ENCODE results near the gene GALNT18.

GALNT18 gene

DNA sequence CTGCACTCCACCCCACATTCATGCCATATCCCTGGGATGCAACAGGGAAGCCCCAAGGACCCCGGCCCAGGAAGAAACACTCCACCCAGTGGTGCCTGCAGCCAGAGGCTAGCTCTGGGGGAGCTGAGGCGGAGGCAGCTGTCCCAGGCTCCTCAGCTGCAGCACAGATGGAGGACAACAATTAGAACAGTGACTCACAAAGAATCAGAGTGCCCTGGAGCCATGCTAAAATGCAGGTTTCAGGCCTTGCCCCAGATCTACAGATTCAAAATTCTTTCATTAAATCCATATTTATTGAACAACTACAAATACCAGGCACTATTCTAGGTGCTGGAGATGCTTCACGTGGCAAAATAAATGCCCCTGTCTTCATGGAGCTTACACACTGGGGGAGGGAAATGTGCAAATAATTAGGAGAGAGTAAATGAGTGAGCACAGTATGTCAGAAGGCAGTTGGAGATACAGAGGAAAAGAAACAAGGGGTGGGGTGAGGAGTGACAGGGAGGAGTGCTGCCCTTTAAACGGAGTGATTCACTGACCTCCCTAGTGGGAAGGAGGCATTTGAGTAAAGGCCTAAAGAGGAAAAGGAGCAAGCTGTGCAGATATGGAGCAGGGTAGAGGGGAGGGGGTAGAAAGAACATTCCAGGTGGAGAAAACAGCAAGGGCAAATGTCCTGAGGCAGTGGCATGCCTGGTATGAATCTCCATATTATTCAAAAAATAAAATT, 195.4 kb downstream of the GALNT18 start:
- DNase-seq = no peak

DNA sequence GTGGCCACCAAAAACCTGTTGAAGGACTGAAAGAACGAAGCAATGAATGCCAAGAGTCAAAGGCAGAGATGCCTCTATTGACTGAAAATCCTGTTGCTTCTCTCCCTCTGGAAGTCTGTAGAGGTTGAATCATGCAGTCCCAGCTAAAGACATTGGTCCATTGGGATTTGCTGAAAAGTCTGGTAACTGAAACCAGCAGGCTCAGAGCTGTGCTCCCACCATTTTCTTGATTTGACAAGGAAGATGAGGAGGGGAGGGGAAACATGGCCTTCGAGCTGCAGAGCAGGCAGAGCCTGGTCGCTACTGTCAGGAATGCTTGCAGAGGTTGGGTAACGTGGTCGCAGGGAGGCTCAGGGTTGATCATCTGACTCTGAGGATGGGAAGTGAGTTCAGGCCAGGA, 196.0 kb downstream of the GALNT18 start:
- no peak for DNase-seq

DNA sequence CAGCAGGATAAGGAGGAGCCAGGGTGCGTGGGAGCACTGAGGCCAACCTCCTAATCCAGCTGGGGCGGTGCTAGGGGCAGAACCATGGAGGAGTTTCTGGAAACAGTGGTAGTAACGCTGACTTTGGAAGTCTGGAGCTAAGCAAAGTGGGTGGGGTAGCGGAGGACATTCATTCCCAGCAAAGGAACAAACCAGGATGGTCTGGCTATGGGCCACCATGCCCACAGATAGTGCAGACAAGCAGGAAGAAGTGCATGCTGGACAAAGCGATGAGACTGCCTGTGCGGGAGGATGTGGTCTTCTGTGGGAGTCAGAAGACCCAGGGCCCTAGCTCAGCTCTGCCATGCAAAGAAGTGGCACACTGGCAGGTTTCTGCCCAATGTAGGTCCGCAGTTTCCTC, 197.1 kb downstream of the GALNT18 start:
- DNase-seq = no peak

DNA sequence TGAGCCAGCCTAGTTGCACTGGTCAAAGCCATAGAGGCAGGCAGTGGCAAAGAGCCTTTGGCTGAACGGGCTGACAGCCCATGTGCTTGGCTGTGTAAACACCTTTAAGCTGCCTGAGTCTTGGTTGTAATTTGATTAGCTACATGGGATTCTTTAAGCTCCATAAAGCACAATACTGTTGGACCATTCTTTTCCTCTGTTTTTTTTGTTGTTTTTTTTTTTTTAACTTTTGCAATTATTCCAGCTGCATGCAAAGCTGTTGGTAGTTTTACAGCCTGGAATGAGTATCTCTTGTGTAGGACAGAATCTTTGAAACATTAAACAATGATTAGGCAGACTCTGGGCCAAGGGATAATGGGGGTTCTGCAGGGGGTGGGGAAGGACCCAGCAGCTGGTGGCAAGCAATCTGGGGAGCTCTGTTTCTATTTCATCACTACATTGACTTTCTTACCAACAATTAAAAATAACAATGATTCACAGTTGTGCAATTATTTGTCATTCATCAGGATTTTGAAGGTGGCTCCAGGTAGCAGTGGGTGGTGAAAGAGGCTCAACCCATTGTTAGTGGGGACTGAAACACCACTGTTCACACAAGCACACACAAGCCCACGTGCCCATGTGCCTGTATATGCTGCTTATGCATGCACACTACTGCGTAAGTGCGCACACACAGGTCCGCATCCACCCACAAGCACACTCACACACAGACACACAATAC, 199.2 kb downstream of the GALNT18 start:
- DNase-seq = no peak

DNA sequence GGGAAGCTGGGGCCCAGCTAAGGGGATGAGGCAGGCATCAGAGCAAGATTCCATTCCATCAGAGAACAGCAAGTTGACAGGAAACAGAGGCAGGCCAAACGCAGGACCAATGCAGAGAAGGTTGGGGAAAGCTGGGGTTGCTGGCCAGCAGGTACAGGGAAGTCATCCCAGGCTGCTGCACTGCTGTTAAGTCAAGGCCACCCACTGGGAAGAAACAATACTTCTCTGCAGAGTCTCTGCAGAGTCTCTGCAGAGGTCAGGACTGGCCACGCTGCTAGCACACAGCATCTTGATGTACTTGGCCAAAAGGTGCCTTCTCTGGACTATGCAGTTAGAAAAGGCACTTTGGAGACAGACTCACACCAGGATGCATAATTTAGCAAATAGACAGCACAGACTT, 200.3 kb downstream of the GALNT18 start:
- DNase-seq = no peak

DNA sequence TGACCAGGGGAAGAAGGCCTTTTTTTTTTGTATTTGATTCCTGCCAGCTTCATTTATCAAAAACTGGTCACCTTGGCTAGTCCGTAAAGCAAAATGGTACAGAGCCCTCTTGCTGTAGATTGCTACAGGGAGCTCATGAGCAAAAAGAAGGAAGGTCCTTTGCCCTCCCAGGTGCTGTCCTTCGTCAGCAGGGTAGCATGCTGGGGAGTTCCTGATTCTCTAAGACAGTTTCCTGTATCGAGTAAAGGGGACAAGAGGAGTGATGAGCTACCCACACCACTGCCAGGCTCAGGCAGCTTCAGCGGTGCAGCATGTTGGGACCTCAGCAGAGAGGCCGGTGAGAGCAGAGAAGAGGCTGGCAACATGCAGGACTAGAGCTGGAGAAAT, 200.9 kb downstream of the GALNT18 start:
- DNase-seq = no peak

DNA sequence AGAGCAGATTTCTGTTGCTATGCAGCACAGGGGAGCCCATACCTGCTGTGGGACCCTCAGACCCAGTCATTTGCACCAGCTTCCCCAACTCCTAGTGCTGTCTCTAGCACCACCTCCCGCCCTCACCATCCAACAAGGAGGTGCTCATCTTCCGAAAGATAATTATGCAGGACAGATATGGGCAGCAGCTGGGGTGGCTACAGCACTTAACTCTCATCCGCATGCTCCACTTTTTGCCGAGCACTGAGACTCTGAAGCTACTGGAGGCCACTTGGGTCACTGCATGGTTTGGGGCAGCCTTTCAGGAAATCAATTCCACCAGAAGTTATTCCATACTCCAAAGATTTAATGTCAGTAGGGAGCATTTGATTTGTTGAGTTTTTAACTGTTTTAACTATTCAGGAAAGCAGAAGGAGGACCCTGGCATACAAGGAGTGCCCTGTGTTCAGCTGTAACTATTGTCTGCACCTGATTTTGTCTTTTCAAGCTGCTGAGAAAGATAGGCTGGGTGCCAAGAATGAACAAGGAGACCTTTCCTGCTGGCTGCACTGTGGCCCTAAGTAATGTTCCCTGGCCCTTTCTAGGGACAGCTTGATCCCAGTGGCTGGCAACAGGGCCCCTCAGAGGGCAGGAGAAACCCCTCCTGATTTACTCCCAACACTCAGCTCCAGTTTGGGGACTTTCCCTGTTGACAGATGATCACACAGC, 201.5 kb downstream of the GALNT18 start:
- DNase-seq = no peak

DNA sequence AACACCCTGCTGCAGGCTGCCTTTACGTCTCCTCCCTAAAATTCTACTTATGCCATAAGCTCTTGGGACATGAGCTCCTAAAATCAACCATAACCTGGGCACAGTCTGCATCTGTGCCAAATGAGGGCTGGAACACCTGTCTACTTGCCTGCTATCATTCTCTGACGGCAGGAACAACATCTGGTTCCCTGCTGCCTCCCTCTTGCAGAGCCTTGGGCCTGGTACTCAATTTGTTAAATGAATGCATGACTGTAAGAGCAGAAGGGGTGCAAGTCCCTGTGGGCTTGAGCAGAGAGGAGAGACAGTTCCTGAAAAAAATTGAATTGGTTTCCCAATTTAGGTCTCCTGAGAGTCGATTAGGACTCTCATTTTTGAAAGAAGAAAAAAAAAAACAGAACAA, 202.1 kb downstream of the GALNT18 start:
- no peak for DNase-seq

DNA sequence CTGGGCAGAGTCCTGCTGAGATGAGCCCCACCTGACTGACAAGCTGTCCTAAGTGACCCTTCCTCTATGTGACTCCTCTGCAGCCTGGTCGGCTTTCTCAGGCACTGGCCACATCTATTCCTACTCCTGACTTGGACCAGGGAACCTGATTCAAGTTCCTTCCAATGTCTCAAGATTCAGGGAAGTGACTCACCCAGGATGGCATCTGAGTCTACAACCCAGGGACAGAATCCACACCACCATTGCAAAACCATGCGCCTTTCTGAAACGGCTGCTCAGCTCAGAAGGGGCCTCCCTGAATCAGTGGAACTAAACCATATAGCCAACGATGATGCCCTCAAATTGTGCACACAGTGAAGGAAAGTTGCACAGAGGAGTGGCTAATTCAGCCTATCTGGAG, 204.9 kb downstream of the GALNT18 start:
- no peak for DNase-seq

DNA sequence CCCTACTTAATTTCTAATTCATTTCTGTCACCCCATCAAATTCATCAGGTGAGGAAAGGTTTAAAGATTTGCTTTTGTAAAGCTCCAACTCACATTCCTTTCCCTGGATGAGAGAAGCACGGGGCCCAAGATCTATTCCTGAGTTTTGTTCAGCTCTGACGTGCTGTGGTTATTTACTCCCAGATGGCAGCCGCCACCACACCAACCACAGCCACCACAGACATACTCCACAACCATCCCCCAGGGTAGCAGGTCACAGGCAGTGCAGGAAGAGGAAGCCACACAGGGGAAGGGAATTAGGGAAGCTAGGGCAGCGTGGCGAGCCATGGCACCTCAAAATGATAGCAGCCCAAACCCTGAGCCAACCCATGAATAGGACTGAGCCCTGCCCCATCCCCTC, 205.3 kb downstream of the GALNT18 start:
- no peak for DNase-seq

DNA sequence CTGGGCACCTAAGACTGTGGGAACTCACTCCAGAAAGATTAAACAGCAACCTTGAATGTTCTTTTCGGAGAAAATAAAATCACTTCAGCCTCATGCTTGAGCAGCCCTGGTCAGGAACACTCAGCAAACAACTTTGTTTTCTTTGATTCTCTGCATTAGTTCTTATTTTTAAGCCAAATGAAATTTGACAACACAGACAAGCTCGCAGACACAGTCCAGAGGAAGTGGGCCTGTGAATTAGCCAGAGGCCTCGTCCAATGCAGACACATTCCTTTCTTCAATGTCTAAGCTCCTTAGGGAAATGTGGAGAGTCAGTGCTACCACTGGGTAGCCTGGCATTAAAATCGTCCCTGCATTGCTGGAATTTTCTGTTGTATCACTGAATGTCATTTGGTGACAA, 205.9 kb downstream of the GALNT18 start:
- DNase-seq = no peak

DNA sequence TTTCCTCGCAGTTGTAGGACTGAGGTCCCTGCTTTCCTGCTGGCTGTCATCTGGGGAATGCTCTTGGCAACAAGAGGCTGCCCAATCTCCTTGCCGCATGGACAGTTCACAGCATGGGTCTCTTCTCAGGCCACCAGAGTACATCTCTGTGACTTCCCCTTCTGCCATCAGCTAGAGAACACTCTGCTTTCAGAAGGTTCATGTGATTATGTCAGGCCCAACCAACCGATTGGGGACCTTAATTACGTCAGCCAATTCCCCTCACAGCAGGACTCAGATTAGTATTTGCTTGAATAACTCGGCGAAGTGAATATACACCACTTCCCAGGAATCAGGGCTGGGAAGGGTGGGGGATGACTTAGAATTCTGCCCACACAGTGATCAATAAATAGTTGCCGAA, 206.8 kb downstream of the GALNT18 start:
- DNase-seq = no peak

DNA sequence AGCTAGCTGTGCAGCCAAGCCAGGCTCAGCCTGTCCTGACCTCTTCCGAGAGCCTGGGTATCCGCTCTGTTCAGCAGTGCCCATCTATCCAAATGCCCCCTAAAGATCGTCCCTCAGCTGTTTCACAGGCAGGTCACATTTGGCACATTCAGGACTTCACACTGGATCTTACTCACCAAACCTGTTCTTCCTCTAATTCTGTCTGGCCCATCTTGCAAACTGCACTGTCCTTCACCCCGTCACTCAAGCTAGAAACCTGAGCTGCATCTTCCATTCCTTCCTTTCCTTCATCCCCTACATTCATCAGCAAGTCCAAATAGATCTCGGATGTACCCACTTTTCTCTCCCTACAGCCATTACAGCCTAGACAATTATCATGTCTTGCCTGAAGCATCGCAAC, 208.0 kb downstream of the GALNT18 start:
- no peak for DNase-seq

DNA sequence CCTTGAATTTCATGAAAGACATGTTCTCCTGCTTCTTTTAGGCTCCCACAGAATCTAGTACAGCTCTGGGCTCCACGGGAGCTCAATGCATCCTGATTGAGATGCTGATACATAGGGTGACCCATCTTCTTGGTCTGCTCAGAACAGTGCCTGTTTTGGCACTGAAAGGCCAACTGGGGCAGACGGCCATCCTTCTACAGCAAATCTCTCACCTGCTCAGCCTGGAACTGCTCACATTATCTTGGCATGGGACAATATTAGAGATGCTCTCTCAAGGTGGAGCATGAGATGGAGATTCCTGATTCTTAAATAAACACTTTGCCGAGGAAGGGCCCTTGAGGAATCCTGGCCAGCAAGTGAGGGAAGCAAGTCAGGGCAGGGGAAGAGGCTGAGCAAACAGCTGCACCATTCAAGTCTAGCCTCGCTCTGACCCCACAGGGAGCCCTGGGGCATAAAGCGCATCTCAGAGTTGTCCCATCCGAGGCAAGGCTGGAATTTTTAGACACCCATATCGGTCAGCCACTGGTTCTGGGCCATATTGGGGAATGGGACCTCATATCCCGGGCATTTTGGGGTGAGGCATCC, 210.3 kb downstream of the GALNT18 start:
- no peak for DNase-seq

DNA sequence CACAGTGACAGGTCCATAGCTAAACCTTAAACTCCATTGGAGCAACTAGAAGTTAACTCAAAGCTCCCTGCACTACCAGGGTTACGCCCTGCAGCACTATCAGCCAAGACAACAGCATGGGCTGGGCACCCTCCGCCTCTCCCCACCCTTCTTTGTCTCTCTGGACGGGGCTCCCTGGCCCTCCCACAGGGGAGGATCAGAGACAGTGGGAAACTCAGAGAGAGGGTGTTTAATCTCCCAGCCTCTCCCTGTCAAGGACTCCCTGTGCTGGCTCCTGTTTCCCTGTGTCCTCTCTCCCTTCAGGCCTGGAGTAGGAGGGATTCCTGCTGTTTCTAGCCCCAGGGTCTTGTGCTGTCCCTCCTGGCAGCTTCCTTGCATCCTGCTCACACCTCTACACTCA, 211.9 kb downstream of the GALNT18 start:
- DNase-seq = no peak

DNA sequence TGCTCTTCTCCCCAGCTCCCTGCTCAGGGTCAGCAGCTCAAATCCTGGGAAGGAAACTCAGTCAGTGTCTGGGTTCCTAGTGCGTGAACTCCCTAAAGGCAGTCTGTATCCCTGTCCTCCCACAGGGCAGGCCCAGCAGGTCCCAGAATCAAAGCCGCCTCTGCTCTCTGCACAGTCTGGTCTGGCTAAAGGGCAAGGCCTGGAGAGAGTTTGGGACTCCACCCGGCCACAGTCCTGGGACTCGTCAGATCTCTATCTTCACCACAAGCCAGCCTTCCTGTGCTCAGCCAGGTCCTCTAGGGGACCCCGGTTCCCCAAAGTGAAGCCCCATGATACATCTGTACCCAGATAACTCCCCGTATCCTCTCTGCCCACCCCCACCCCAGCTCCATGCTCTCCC, 212.6 kb downstream of the GALNT18 start:
- no peak for DNase-seq

DNA sequence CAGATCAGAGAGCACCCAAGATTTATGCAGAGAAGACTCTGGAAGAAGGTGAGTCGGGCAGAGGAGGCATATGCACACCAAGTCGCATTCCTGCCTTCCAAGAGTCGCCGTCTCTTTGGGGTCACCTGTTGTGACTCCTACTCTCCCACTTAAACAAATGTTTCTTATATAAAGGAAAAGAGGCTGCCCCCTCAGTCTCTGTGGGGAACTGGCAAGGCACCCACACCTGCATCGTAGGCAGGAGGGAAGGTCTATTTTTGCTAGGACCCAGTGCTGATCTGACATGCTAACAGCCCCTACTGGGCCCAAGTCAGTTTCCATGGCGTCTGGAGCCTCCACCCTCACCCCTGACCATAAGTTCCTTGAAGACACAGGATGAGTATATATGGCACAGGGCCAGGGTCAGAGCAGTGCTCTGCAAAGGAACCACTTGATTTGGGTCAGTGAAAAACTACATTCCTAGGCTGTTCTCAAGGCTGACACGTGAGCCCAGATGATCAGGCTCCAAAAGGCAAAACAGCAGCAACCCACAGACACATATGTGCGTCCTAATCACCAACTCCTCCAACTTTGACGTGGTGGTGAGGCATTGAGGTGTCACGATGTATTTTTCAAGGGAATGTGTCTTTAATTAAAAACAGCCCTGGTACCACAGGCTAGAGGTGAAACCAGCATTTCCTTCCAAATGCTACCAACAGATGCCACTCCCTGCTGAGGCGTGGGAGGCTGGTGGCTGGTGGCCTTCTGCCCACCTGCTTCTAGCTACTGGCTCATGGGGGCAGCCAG, 213.2 kb downstream of the GALNT18 start:
- DNase-seq = no peak

DNA sequence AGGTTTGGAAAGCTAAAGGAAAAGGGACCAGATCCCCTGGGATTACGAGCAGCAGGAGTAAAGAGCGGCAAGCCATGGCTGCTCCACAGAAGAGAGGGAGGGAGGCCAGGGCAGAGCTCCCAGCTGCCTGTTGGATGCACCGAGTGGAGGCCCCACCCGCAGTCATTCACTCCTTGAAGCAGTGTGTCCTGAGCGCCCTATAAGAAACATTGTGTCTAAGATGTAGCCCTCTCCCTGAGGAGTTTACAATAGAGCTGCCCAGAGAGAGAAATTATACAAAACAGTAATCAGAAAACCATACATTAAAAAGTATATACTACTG, 214.1 kb downstream of the GALNT18 start:
- no peak for DNase-seq

DNA sequence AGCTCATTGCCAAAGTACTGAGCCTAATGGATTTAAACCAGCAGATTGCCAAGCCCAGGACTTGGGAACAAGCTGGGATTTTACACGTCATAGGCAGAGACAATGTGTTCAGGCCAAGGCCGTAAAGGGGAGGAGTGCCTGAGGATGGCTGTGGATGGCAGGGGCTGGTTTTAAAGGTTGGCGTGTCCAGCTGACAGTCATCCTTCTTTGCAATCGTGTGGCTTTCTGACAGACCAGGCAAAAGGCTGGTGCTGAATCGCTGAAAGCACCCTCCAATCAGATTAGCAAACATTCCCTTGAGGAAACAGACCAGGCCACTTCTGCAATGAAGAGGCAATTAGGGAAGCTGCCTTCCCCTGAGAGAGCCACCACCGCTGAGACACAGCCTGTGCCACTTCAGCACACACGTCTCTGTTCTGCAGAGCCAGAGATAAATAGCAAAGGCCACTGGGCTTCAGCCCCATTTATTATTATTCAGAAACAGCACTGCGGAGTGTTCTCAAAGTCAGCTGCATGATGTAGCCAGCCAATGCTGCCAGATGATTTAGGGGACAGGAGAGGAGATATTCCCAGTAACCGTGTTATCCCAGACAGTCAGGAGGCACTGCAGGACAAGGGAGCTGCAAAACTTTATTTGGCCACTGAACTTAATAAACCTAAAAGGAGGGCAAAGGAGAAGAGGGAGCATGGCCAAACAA, 214.6 kb downstream of the GALNT18 start:
- no peak for DNase-seq

DNA sequence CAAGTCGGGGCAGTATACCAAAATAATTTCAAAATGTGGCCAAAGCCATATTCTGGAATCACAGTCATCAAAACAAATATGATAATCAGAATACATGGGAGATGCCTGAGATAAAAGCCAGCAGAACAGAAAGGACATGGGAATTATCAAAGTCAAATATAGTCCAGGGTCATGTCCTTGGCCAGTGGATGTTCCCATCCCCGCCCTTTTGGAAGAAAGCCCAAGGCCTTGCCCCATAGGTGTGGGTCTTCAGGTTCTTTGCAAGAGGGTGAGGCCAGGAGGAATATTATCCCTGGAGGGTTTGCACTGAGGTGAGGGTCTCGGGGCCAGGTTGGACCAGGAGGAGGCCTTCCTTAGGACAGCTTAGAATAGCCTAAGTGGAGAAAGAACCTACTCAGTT, 215.2 kb downstream of the GALNT18 start:
- DNase-seq = no peak

DNA sequence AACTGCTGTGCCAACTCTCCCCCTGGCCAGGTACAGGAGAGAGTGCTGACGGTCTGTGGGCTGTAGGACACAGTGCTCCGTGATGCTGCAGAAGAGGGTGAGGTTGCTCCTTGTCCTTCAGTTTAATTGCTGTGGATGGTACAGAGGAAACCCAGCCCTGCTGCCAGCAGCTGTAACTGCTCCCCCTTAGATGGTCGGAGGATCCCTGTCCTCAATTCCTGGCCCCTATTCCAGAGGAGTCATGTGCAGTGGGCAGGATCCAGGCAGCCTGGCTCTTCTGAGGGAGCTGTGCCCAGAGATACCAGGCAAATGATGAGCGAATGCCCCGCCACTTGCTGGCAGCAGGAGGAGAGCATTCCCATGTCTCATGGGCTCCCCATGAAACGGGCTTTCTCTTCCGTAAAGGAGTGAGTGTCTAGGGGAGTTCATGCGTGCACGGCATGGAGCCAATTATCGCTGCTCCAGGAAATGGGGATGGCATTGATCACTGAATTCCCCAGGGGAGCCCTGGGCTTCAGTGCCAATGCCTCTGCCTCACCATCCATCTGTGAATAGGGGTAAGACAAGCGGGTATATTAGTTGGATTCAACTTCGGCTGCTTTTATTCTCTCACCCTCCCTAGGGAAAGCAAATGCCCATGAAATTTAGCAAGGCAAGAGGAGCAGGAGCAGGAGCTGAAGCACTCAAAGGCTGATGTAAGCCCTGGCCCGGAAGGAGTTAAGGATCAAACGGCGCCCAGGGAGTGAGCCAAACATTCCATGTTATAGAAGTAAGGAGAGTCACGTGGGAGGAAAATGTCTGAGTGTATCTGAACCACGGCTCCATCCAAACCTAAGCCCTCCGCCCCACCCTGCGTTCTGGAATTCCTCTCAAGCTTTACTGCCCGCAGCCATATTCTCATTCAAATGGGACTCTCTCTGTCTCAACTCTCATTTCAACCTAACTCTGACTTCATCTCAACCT, 217.8 kb downstream of the GALNT18 start:
- peak; percentile 72 for DNase-seq
